Gastroesophageal sphincter (tissue), 4 donors: ENCODE data around the gene IFNGR2. TPM values are rescaled to one million over a fixed set of nuclear protein-coding genes. Genes with fewer than 3 reads are reported as not detected.

Experiments used
- ATAC-seq: fragments of 150-250 bp; one replicate; pipeline ENCODE4 v1.9.1; 2016; ENCODE audit warnings: mild to moderate bottlenecking, moderate library complexity
- H3K27ac ChIP-seq, 4 donors: fragments of 200-600 bp; sonication (generic) in 3 of 4; 1 replicate in 3 of 4; 2 replicates in 1 of 4; pipeline ENCODE4 v1.5.1; 2016 to 2019
- H3K27me3 ChIP-seq: fragments of 200-600 bp; sonication (generic); one replicate; pipeline ENCODE4 v1.5.1; 2019
- H3K36me3 ChIP-seq, 2 donors: fragments of 200-600 bp; sonication (generic); one replicate each; pipeline ENCODE4 v1.5.1; 2019; ENCODE audit warnings: control low read depth in 1 of 2
- H3K4me1 ChIP-seq, 3 donors: fragments of 200-600 bp; sonication (generic); 1 replicate in 2 of 3; 2 replicates in 1 of 3; pipeline ENCODE4 v1.5.1; 2016 to 2019; ENCODE audit warnings: control low read depth in 2 of 3
- H3K4me3 ChIP-seq, 2 donors: fragments of 200-600 bp; sonication (generic); one replicate each; pipeline ENCODE4 v1.5.1; 2019; ENCODE audit warnings: mild to moderate bottlenecking in 1 of 2, moderate library complexity in 1 of 2
- H3K9me3 ChIP-seq, 3 donors: fragments of 200-600 bp; sonication (generic); one replicate each; pipeline ENCODE4 v1.5.1; 2017 to 2019; ENCODE audit warnings: control low read depth in 2 of 3
- EP300 ChIP-seq: sonication (generic); formaldehyde crosslinking; IDR thresholded peaks from one replicate; pipeline ENCODE4 v1.6.1; 2017; ENCODE audit warnings: antibody characterized with exemption, mild to moderate bottlenecking
- POLR2A ChIP-seq, 2 donors: fragments of 450-650 bp; IDR thresholded peaks; one replicate each; pipeline ENCODE4 v1.6.1; 2017; ENCODE audit warnings: antibody characterized with exemption in 2 of 2, mild to moderate bottlenecking in 2 of 2, moderate library complexity in 1 of 2
- POLR2AphosphoS5 ChIP-seq: sonication (generic); formaldehyde crosslinking; IDR thresholded peaks from one replicate; pipeline ENCODE4 v1.6.1; 2017; ENCODE audit warnings: antibody characterized with exemption
- WGBS, 2 donors: methylation state at CpG; one replicate each; pipeline ENCODE4 v1.1.5; 2018; ENCODE audit warnings: low coverage in 1 of 2; 5-methylcytosine and 5-hydroxymethylcytosine counted together
- total RNA-seq, 4 donors: library from RNA; depleted of rRNA; stranded (reverse); fragments of >200 nt; gene quantifications; one replicate each; pipeline ENCODE4 v1.1.0, GENCODE V29; 2016
- TF ChIP-seq, protein P1 (sequence below), 4 experiments: fragments of 200-600 bp in 2 of 4; fragments of 450-650 bp in 2 of 4; sonication (generic) in 1 of 4; IDR thresholded peaks; one replicate each; pipeline ENCODE4 v1.5.1; 2017 to 2019; ENCODE audit warnings: antibody characterized with exemption in 4 of 4, mild to moderate bottlenecking in 2 of 4, moderate library complexity in 2 of 4

The IFNGR2 gene
- total RNA-seq, 4 donors from 2014 or later = 19.6 to 53.7 (median 41.1) TPM

DNA sequence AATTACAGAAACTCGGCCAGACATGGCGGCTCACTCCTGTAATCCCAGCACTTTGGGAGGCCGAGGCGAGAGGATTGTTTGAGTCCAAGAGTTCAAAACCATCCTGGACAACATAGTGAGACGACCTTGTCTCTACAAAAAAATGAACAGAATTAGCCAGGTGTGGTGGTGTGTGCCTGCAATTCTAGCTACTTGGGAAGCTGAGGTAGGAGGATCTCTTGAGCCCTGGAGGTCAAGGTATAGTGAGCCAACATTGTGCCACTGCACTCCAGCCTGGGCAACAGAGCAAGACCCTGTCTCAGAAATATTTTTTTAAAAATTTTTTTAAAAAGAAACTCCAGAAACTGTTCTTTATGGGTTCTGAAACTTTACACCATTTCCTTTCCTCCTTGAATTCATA is 38.4 kb upstream of the IFNGR2 start:
- TF ChIP-seq POLR2A (IDR thresholded peaks at IDR 0.05) (no peak), POLR2AphosphoS5 (no peak), EP300 (no peak)
- TF ChIP-seq, protein P1, sequence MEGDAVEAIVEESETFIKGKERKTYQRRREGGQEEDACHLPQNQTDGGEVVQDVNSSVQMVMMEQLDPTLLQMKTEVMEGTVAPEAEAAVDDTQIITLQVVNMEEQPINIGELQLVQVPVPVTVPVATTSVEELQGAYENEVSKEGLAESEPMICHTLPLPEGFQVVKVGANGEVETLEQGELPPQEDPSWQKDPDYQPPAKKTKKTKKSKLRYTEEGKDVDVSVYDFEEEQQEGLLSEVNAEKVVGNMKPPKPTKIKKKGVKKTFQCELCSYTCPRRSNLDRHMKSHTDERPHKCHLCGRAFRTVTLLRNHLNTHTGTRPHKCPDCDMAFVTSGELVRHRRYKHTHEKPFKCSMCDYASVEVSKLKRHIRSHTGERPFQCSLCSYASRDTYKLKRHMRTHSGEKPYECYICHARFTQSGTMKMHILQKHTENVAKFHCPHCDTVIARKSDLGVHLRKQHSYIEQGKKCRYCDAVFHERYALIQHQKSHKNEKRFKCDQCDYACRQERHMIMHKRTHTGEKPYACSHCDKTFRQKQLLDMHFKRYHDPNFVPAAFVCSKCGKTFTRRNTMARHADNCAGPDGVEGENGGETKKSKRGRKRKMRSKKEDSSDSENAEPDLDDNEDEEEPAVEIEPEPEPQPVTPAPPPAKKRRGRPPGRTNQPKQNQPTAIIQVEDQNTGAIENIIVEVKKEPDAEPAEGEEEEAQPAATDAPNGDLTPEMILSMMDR (IDR thresholded peaks at IDR 0.05) = no peak
- peaks cover 4% of the 10 kb centered on the region for H3K27me3 ChIP-seq
- ATAC-seq = no peak
- peaks cover 0 to 23% (median 0%) of the 10 kb centered on the region in 3 donors for H3K9me3 ChIP-seq
- H3K27ac ChIP-seq = no peak overlapping the region
- peaks cover 0 to 27% (median 0%) of the 10 kb centered on the region in 3 donors for H3K4me1 ChIP-seq
- WGBS, 2 donors = 58 to 89% methylated on average over 2 to 4 of the region's 5 CpGs
- no peak overlapping the region for H3K4me3 ChIP-seq
- no peaks in the 10 kb centered on the region for H3K36me3 ChIP-seq

DNA sequence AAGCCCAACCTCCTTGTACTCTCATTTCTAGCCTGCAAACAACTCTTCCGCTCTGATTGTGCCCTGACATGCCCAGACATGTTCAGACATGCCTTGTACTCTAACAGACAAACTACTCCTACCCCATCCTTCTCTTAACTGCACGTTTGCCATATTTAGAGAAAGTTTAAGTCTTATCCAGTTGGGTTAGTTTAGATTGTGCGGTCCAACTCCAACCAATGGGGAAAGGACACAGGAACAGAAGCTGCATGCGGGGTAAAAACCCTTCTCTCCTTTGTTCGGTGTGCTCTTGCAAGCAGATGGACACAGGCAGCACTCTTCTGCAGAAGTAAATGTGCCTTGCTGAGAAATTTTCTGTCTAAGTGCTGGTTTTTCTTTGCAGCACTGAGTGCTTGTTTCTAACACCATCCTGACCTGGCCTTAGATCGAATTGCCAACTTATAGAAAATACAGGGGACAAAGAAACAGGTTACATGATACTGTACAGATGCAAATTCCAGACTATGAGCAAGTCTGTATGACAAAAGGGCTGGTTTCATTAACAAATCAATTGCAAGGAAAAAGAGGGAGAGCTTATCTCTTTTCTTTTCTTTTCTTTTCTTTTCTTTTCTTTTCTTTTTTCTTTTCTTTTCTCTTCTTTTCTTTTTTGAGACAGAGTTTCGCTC is 35.8 kb upstream of the IFNGR2 start:
- Histone ChIP-seq H3K27me3 (peaks cover 4% of the 10 kb centered on the region), H3K9me3 (peaks cover 0 to 31% (median 0%) of the 10 kb centered on the region in 3 donors), H3K4me3 (no peak overlapping the region), H3K36me3 (no peaks in the 10 kb centered on the region), H3K4me1 (peaks cover 0 to 3% (median 0%) of the 10 kb centered on the region in 3 donors), H3K27ac (no peak overlapping the region)
- WGBS, 2 donors = 67 to 73% methylated on average over 3 to 4 of the region's 7 CpGs
- no peak for ATAC-seq
- TF ChIP-seq POLR2A (IDR thresholded peaks at IDR 0.05) = no peak
- TF ChIP-seq, protein P1 (IDR thresholded peaks at IDR 0.05) = no peak

DNA sequence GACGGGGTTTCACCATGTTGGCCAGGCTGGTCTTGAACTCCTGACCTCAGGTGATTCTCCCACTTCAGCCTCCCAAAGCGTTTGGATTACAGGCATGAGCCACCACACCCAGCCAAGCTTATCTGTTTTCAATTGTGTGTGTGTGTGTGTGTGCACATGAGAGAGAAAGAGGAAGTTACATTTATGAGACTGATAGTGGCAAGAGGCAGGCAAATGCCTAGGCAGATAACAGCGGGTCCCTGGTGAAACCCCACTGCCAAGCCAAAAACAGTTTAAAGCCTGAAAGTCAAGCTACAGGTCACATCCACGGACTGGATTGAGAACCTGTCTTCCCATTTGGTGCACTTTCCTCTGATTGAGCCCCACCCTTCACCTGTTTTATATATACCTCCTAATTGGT is 35.1 kb upstream of the IFNGR2 start:
- no peak for TF ChIP-seq POLR2A (IDR thresholded peaks at IDR 0.05)
- no peak for TF ChIP-seq POLR2AphosphoS5
- no peak for TF ChIP-seq EP300
- TF ChIP-seq, protein P1 (IDR thresholded peaks at IDR 0.05) = no peak
- Histone ChIP-seq H3K27me3 (peaks cover 4% of the 10 kb centered on the region), H3K9me3 (peaks cover 0 to 31% (median 0%) of the 10 kb centered on the region in 3 donors), H3K27ac (no peak overlapping the region), H3K4me1 (no peaks in the 10 kb centered on the region), H3K36me3 (no peaks in the 10 kb centered on the region), H3K4me3 (no peak overlapping the region)
- WGBS, 2 donors = 78 to 83% methylated on average over 1 to 2 of the region's 4 CpGs
- no peak for ATAC-seq

DNA sequence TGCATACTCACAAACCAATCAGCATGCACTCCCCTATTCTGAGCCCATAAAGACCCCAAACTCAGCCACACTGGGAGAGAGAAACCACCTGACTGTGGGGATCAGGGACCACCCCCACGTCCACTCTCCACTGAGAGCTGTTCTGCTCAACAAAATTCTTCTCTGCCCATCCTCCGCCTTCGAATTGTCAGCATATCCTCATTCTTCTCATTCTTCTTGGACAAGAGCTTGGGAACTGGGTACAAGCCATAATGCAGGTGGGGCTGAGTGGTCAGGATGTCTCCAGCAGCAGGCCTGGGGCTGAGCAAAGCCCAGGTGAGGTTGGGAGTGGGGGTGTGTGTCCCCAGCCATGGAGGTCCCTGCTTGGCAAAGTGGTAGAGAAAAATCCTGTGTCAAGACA is 34.6 kb upstream of the IFNGR2 start:
- Histone ChIP-seq H3K4me3 (no peak overlapping the region), H3K4me1 (peaks cover 0 to 1% (median 0%) of the 10 kb centered on the region in 3 donors), H3K36me3 (no peaks in the 10 kb centered on the region), H3K27ac (no peak overlapping the region), H3K9me3 (peaks cover 0 to 31% (median 0%) of the 10 kb centered on the region in 3 donors), H3K27me3 (peaks cover 4% of the 10 kb centered on the region)
- TF ChIP-seq, protein P1 (IDR thresholded peaks at IDR 0.05) = no peak
- no peak for TF ChIP-seq EP300
- TF ChIP-seq POLR2AphosphoS5 = no peak
- no peak for TF ChIP-seq POLR2A (IDR thresholded peaks at IDR 0.05)
- no peak for ATAC-seq
- WGBS, 2 donors = 79 to 100% methylated on average over 3 of the region's 3 CpGs

DNA sequence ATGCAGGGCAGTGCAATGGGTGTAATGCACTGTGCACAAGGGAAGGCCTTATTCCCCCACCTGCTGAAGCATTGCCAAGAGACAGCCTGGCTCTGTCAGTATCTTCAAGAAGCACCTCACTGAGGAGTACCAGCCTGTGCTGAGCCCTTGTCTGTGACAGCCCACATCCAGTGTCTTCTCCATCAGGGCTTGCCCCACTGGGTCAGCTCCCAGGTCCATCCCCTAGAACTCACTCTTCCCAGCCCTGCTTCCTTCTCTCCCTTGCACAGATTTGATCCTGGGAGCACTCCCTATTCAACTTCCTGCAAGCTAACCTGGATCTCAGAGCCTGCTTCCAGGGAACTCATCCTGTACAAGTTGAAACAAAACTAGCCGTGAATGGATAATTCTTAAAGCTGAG is 33.6 kb upstream of the IFNGR2 start:
- peaks cover 0 to 31% (median 0%) of the 10 kb centered on the region in 3 donors for H3K9me3 ChIP-seq
- H3K27ac ChIP-seq = no peak overlapping the region
- H3K4me3 ChIP-seq = no peak overlapping the region
- 100% methylated on average over 1 of the region's 1 CpG; no CpG with 5 or more reads in 1 of the 2 donors for WGBS, 2 donors
- TF ChIP-seq POLR2AphosphoS5 = no peak
- no peak for TF ChIP-seq EP300
- peaks cover 4% of the 10 kb centered on the region for H3K27me3 ChIP-seq
- no peaks in the 10 kb centered on the region for H3K36me3 ChIP-seq
- peaks cover 0 to 11% (median 0%) of the 10 kb centered on the region in 3 donors for H3K4me1 ChIP-seq
- ATAC-seq = no peak
